ENCODE measurements around the gene SNX15.

Gene SNX15

DNA sequence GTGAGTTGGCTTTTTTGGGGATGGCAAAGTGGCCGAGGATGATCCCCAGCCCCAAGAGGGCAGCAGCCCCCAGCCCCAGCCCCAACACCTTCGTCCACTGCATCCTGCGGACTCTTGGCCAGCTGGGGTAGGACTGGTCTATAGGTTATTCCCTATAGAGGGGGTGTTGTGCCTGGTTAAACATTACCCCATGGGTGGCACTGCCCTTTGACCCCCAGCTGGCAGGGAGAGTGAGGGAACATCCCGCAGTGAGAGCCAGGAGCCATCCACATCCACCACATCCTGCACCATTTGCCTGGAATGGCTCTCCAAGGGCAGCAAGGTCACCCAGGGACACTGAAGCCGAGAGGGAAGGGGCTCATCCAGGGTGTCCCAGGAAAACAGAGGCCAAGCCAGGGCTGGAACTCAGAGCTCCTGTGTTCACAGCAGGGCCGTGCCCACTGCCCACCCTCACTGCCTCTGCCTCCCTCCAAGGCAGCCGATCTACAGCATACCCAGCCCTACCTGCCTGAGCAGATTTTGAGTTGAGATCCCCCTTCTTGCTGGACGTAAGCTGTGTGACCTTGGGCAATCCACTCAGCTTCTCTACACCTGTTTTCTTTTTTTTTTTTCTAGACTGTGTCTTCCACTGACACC lies 31.3 kb downstream of the SNX15 start, which contains the start of gene NAALADL1:
TSS of gene NAALADL1 (minus strand) at position 135 of the 636 bp plus-strand sequence. CDS start at position 103, 32 bp downstream.
- DNase-seq = no peak

DNA sequence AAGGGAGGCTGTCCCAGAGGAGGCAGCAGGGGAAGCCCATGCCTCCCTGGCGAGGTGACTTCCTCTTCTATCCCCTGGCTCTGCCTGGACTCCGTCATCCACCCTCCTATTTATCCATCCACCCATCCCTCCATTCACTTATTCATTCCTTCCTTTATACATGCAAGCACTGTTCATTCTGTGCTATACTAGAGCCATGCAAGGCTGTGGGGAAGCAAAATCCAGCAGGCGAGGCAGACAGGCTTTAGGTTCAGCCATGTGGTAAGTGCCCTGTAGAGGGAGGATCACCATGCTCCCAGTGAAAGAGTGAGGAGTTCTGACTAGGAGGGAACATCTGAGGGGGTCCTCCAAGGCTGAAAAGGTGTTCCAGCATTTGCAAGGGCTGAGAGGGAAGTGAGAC lies 32.3 kb downstream of the SNX15 start:
- DNase-seq = no peak

DNA sequence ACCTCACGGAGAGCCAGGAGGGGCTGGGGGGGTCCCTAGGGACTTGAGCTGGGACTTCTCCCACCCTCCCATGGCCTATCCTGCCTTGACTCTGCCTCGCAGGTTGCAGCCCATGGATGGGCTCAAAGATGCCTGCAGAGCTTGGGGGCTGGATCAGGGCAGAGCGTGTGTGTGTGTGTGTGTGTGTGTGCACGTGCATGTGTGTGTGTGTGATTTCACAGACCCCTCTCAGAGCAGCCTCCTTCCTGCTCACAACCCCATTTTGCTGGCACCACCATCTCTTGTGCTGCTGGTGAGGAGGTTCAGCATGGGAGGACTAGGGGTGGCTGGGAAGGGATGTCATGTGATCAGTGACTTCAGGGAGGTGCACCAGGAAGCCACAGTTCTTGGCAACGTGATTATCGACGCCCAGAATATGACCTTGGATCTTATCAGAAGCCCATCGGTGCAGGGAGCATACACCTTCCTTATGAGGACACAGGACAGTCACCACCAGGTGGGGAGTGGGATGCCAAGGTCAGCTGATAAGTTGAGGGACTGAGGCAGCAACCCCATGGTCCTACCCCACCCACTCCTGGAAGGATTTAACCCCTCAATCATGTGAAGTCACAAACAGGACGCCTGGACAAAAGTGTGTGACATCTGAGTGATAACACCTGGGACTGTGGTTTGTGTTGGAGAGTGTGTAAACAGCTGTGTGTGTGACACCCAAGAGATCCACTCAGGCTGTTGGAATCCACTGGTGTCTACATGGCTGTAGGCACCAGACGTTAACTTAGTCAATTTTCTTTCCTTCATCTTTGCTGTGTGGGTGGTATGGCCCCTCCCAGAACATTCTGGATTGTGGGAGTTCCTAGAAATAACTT lies 33.0 kb downstream of the SNX15 start:
- DNase-seq = no peak

- peak; percentile 29 for DNase-seq
These were observed 33.7 kb downstream of the SNX15 start for GRCh38 chr11:65060913-65061408.

DNA sequence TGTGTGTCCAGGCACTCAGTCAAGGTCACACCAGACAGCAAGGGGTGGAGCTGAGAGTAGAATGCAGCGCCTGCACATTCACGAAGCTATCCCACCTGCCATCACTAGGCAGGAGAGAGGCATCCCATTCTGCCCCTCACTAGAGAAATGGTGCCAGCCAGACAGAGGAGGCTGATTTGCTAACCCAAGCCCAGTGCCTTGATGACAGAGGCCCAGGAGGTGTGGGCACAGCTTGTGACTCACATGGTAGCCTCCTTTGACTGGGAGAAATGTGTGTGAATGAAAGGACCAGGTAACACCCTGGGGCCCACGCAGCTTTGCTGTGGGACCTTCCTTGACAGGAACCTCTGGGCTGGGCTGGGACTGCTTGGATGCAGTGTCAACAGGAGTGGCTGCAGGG lies 36.3 kb downstream of the SNX15 start:
- DNase-seq = no peak

DNA sequence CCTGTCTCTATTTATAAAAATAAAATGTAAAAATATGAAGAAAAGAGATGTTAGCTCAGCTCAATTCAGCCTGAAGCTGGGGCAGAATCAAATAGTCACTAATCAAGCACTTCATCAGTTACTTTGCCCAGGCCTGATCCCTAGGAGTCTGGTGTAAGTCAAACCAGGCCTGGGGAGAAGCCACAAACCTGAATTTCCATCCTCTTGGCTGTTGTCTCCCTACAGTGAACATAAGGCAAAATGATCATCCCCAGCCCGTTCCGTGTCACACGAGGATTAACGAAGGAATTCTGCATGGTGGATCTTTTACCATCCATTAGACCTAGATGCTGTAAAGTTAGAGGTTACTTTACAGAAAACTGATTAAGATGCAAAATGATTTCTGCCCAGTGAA lies 37.6 kb downstream of the SNX15 start:
- DNase-seq = no peak

- DNase-seq = no peak
These were observed 38.6 kb downstream of the SNX15 start for GRCh38 chr11:65065851-65066250.

- DNase-seq = no peak
These were observed 39.1 kb downstream of the SNX15 start for GRCh38 chr11:65066315-65066714.

GRCh38 chr11:65066805-65067291 lies 39.6 kb downstream of the SNX15 start:
- DNase-seq = no peak

DNA sequence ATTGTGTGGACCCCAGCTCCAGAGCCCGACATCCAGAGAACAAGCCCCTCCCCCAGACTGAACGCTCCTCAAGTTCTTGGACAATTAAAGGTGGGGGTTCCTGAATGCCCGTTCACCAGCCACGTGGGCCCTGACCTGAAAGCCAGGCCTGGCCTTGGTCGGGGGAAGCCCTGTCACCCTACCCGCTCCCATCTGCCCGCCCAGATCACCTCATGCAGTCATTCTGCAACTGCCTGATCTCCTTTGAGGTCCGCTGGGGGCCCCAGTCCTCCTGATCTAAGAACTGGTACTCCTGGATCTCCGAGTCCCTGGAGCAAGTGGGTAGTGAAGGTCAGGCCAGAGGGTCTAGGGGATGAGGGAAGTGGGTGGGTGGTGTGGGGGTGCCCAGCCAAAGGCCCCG lies 40.2 kb downstream of the SNX15 start:
- DNase-seq = no peak

DNA sequence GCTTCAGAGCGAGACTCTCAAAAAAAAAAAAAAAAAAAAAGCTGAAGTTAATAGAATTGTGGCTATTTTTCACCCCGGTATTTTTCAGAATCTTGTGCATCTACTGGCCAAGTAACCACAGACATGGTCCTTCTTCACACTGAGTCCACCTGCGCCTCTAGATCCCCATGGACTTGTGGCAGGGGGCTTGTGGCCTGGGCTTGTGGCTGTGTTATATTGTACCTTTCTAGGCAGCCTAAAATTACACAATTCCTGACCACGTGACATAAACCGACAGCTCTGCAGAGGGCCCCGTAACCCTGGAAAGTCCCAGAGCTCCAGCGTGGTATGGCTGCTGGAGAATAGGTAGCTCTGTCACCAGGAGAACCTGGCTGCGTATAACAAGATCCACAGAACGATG lies 42.0 kb downstream of the SNX15 start:
- DNase-seq = no peak

DNA sequence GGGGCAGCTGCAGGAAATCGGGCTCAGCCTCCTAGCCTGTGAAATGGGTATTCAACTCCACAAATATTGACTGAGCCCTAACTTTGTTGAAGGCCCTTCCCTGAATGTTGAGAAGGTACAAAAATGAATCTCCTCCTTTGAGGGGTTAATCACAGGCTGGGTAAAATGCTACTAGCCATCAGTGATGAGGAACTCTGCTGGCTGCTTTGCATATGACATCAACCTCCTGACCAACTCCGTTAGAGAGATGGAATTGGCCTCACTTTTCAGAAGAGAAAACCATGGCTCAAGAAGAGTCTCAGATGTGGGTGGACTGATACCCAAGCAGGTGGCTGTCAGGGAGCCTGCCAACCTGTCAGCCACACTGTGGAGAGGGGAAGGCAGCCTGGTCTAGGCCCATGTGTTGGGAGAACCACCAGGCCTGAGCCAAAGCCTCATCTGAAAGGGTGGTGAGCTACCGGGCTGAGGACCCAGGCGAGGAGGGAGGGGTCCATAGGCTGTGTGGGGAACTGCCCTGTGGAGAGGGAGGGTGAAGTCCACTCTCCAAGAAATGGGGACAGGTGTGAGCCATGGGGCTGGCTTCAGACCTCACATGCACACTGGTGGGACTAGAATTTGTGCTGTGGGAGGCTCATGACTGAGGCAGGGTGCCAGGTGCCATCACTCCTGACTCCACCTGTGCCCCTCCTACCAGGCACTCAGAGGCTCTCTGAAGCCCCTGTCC lies 44.8 kb downstream of the SNX15 start:
- no peak for DNase-seq

DNA sequence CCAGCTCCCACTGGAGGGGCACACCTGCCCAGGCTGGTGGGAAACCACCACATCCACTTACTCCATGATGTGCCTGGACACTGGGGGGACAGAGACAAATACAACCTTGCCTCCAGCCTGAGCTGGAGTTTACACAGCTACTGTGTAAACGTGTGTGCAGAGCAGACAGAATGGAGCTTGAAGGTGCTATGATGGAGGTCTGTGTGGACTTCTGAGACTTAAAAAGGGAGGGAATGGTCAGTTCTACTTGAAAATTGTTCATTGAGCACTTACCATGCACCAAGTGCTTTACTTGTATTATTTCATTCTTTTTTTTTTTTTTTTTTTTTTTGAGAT lies 45.4 kb downstream of the SNX15 start:
- DNase-seq = no peak

- DNase-seq = no peak
These were observed 50.2 kb downstream of the SNX15 start for GRCh38 chr11:65077451-65077850.

DNA sequence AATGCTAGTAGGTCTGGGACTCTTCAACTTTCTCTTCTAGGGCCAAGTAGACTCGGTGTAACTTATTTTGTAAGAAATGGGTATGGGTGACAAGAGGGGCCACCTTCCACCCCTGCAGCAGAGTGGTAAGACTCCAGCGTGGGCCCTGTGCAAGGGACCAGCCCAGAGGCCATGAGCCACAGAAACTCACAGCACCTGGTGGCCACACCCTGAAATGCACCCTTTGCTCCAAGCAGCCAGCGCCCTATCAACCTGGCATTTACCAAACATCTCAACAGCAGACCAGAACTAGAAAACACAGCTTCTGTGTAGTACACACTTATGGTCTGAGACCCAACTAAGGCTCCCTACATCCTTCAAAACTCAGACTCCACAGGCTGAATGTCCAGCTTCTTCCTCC lies 50.9 kb downstream of the SNX15 start:
- DNase-seq = peak; percentile 80

DNA sequence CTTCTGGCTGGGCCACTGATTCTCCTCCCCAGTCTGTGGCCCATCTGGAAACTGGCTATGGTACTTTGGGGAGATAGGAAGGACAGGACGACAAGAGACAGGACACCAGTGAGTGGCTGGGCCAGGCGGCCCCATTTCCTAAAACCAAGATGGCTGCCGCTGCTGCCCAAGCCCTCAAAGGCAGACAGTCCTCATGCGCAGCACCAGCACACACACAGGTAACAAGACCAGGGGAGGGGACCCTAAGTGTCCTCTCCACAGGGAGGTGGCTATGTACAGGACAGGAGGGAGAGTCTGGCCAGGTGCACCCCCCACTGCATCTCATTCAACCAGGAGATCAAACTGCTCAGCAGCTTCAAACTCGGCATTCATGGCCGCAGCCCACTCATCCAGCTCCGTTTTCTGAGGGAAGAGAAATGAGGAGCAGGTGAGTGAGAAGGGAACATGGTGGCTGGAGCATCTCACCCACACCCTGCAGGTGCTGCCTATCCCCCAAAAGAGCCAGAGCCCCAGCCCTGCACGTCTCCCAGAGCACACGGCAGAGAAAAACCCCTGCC lies 51.6 kb downstream of the SNX15 start:
- DNase-seq = no peak

GRCh38 chr11:65083134-65083833 lies 56.0 kb downstream of the SNX15 start:
- no peak for DNase-seq

DNA sequence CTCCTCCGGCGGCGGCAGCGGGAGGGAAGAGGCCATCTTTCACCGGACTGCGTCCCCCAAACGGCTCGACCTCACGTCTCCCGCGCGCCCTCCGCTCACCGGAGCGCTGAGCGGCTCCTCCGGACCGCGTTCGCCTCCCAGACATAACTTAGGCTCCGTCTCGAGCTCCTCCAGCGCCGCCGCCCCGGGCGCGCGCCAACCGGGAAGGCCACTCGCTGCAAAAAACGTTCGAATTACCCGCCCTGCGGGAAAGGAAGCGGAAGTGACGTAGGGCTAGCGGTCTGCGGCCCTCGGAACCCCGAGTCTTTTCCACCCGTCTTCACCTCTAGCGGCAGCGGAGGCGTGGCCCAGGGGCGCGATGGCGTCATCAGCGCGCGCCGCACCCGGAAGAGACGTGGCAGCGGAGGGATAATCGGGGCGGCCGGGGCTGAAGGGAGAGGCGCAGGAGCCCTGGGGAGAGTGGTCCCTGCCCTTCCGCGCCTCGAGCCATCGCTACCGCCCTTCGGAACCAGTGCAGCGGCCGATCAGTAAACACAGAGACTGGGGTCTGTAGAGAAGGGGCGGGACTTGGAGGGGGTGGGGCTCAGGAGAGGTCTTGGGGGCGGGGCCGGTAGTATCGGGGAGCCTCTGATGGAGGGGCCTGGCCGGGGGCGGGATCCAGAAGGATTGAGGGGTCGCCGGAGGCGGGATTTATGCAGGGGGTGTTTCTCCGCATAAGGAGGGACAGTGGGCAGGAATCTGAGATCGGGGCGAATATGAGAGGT lies 56.8 kb downstream of the SNX15 start, which contains the start of the genes CDCA5 and ZFPL1:
TSS of gene CDCA5 (minus strand) at position 207 of the 764 bp plus-strand sequence. CDS start at position 145, 62 bp downstream.
TSS of gene ZFPL1 (plus strand) at position 389 of the 764 bp plus-strand sequence. CDS start 477 bp downstream, outside the sequence.
- DNase-seq = peak; percentile 95

GRCh38 chr11:65084598-65085375 lies 57.5 kb downstream of the SNX15 start:
- DNase-seq = no peak

DNA sequence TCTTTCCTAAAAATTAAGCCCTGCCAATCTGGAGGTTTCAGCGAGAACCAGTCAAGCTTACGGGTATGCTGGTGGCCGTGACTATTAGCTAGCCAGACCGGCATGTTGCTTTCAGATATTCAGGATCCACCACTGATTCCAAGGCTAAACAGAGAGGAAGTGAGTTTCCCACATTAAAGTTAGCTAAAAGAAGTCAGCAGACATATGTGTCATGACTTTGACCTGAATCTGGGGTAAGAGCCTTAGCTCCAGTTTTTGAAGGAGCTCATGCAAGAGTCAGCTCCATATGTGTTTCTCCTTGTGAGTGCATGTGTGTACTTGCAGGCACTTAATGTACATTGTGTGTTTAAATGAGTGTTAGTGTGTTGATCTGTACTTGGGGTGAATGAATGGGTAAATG lies 58.2 kb downstream of the SNX15 start:
- DNase-seq = no peak
